GM18861 (cell line): Measurements from ENCODE around the gene SNED1.

Experiments used
- ATAC-seq: cut with Tn5 transposase; IDR thresholded peaks from one replicate; pipeline ENCODE4 v1.9.1; 2021; ENCODE audit not compliant: unreplicated experiment

The SNED1 gene

GRCh38 chr2:241043581-241043980, 45.2 kb downstream of the SNED1 start:
- no peak for ATAC-seq

- no peak for ATAC-seq
Measured at GRCh38 chr2:241047253-241048010, 49.0 kb downstream of the SNED1 start.

GRCh38 chr2:241048149-241048948, 49.9 kb downstream of the SNED1 start:
- no peak for ATAC-seq

- ATAC-seq = no peak
Measured at GRCh38 chr2:241048949-241049343, 50.5 kb downstream of the SNED1 start.

- no peak for ATAC-seq
Measured at GRCh38 chr2:241049739-241050623, 51.6 kb downstream of the SNED1 start.

- ATAC-seq = no peak
Measured at GRCh38 chr2:241050624-241051577, 52.5 kb downstream of the SNED1 start.

- no peak for ATAC-seq
Measured at GRCh38 chr2:241051578-241052487, 53.4 kb downstream of the SNED1 start.

- ATAC-seq = no peak
Measured at GRCh38 chr2:241052677-241053360, 54.4 kb downstream of the SNED1 start.

GRCh38 chr2:241053576-241054251, 55.3 kb downstream of the SNED1 start:
- no peak for ATAC-seq

GRCh38 chr2:241061275-241061674, 62.9 kb downstream of the SNED1 start:
- ATAC-seq = no peak

GRCh38 chr2:241062389-241063092, 64.1 kb downstream of the SNED1 start:
- no peak for ATAC-seq

GRCh38 chr2:241063093-241063551, 64.7 kb downstream of the SNED1 start:
- no peak for ATAC-seq

- ATAC-seq = no peak
Measured at GRCh38 chr2:241063587-241063986, 65.2 kb downstream of the SNED1 start.

- ATAC-seq = no peak
Measured at GRCh38 chr2:241064008-241064801, 65.8 kb downstream of the SNED1 start.

- no peak for ATAC-seq
Measured at GRCh38 chr2:241064802-241065354, 66.5 kb downstream of the SNED1 start.

- ATAC-seq = no peak
Measured at GRCh38 chr2:241065355-241065803, 67.0 kb downstream of the SNED1 start.
